Measurements from ENCODE around the gene CFAP20DC.

DNA sequence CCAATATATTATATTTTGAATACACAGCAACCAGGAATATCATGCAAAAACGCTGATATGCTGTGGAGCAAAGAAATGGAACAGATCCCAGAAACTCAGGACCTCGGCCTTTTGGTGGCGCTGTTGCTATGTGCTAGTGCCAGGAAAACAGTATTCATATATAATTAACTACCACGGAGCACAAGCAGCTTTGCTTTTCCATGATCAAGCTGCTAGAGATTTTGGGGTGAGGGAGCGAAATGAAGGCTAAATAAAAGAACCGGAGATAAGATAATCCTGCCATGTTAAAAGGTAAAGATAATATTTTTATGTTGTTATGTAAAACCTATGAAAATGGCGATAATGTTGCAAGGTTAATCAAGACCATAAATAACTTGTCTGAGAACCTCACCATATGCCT is 225.5 kb downstream of the CFAP20DC start:
- TF ChIP-seq POLR2A (IDR thresholded peaks at IDR 0.05; ENCODE audit: low read depth) = no peak
- TF ChIP-seq, protein P1, sequence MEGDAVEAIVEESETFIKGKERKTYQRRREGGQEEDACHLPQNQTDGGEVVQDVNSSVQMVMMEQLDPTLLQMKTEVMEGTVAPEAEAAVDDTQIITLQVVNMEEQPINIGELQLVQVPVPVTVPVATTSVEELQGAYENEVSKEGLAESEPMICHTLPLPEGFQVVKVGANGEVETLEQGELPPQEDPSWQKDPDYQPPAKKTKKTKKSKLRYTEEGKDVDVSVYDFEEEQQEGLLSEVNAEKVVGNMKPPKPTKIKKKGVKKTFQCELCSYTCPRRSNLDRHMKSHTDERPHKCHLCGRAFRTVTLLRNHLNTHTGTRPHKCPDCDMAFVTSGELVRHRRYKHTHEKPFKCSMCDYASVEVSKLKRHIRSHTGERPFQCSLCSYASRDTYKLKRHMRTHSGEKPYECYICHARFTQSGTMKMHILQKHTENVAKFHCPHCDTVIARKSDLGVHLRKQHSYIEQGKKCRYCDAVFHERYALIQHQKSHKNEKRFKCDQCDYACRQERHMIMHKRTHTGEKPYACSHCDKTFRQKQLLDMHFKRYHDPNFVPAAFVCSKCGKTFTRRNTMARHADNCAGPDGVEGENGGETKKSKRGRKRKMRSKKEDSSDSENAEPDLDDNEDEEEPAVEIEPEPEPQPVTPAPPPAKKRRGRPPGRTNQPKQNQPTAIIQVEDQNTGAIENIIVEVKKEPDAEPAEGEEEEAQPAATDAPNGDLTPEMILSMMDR (IDR thresholded peaks at IDR 0.05) = peak; percentile 15 to 32 (median 17)

Data from esophagus muscularis mucosa (tissue), 3 donors.